Cerebellar nuclear complex (tissue), 1 donor: Measurements from ENCODE around the gene IGFALS.

ENCODE experiments used
- DNase-seq, 2 experiments: peaks; one replicate each; lab custom pipeline; 2025; lab: John Stamatoyannopoulos, UW

Gene IGFALS

DNA sequence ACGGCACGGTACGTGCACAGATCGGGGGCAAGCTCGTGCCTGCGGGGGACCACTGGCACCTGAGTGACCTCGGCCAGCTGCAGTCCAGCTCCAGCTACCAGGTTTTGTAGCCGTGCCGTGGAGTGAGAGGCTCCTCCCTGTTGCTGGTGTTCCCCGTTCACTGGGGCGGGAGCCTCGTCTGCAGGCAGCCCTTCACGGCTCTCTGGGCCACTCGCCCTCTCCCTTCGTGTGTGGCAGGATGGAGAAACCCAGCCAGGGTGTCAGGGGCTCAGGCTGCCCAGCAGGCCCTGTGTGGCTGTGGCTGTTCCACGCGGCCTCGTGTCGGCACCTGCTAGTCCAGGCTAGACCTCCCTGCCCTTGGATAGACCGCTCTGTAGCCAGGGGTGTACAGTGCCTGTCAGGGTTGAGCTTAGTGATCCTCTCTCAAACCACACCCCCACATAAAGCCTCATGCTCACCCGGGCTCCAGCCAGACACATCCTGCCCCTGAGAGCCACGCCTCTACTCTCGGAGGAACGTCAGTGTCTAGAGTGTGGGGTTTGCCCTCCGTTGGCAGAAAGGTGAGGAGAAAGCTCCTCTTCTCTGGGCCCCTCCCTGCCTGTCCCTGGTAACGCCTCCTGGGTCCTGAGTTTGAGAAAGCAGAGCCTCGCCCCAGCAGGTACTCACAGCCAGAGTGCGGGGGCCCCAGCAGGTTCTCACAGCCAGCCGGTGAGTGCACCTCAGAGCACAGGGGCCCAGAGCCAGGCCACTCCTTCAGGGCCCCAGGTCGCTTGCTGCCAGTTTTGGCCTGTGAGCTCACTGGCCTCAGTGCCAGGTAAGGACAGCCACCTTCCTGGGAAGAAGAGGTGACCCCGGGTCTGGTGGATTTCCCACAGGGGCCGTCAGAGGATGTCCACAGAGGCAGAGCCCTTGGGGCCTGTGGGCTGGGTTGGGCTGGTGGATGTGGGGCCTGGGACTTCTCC, 49.8 kb downstream of the IGFALS start:
- DNase-seq: no peak

DNA sequence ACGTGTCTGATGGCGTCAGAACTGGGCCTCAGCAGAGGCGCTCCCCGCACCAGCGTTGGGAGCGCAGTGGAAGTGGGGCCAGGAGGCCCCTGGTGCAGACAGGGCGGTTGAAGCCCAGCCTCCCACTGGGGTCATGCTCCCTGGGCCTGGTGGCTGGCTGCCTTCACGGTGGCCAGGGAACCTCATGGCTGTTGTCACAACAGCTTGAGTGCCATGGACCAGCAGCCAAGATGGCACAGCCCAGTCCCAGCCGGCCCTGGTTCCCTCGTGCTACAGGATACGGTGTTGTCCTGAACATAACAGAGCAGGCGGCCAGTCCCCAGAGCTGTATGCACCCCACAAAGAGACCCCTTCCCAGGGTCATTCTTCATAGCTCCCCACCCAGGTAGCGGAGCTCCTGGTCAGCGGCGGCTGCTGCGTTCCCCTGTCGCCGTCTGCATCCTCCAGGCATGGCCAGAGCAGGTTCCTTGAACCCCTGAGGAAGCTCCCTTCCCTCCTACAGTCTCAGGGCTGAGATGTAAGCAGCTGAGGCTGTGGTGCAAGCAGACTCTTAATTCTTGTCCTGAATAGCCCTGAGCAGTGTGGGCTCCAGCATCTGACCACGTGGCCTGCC, 51.8 kb downstream of the IGFALS start:
- peak in 1 of 2 experiments; percentile 13 for DNase-seq

DNA sequence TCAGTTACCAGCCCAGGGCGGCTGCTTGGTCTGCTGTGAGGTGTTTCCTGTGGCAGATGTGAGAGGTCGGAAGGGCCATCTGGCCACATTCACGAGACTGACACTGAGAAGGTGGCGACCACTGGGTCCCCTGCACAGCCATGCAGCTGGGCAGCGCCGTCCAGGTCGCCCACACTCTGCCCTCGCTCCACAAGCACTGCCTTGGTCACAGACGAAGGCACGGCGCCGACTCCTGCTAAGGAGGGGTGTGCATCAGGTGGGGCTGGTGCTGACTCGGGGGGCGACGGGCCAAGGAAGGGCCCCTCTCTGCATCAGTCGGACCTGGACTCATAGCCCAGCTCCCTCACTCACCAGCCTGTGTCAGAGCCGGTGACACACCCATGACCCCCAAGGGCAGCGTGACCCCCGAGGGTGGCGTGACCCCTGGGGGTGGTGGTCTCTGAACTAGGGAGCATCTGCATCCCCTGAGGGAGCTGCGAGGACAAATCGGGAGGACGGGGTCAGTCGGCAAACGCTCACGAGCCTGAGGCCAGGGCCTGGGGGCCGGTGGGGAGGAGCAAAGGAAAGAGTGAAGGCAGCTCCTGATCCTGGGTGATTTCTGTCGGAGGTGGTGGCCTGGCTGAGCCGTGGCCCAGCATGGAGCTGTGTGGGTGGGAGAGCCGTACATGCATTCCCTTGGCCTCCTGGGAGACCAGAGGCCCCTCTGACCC, 52.6 kb downstream of the IGFALS start:
- DNase-seq: no peak
